CD14-positive monocyte (primary cell): ENCODE measurements around the gene MCM3AP. TPM values are rescaled to one million over a fixed set of nuclear protein-coding genes. Genes with fewer than 3 reads are reported as not detected.

ENCODE experiments used
- DNase-seq, 3 donors: peaks; one replicate each; pipeline ENCODE4 v3.0.0-alpha.2; 2011 to 2022
- H2AFZ ChIP-seq: 2 replicates; pipeline ENCODE4 v1.6.0; 2012; ENCODE audit warnings: mild to moderate bottlenecking, low read depth, low read length, inconsistent platforms; ENCODE audit not compliant: insufficient read depth, poor library complexity, severe bottlenecking
- H3K27ac ChIP-seq, 2 donors: 1 replicate in 1 of 2; 2 replicates in 1 of 2; pipeline ENCODE4 v1.5.1; 2012 to 2013; ENCODE audit warnings: low read length in 2 of 2, control low read depth in 1 of 2, inconsistent platforms in 1 of 2, low read depth in 1 of 2, mild to moderate bottlenecking in 1 of 2
- H3K27me3 ChIP-seq, 2 donors: one replicate each; pipeline versions ENCODE4 v1.6.0 to v1.6.1; 2011 to 2013; ENCODE audit warnings: low read length in 2 of 2; ENCODE audit not compliant: control insufficient read depth in 2 of 2, insufficient read depth in 2 of 2
- H3K36me3 ChIP-seq, 2 donors: replicated peaks in 1 of 2; 1 replicate in 1 of 2; 2 replicates in 1 of 2; pipeline versions ENCODE4 v1.5.1 to v1.6.1; 2012 to 2013; ENCODE audit warnings: low read length in 2 of 2, control low read depth in 1 of 2, inconsistent platforms in 1 of 2, mild to moderate bottlenecking in 1 of 2; ENCODE audit not compliant: insufficient read depth in 2 of 2, control insufficient read depth in 1 of 2
- H3K4me1 ChIP-seq, 2 donors: 1 replicate in 1 of 2; 2 replicates in 1 of 2; pipeline versions ENCODE4 v1.5.1 to v1.6.1; 2012 to 2013; ENCODE audit warnings: low read length in 2 of 2, control low read depth in 1 of 2, inconsistent platforms in 1 of 2, mild to moderate bottlenecking in 1 of 2, moderate library complexity in 1 of 2; ENCODE audit not compliant: insufficient read depth in 2 of 2, control insufficient read depth in 1 of 2
- H3K4me2 ChIP-seq: replicated peaks from 2 replicates; pipeline ENCODE3; 2012; ENCODE audit warnings: low read length, moderate library complexity, mild to moderate bottlenecking; ENCODE audit not compliant: poor library complexity, severe bottlenecking; ENCODE audit errors: extremely low read depth
- H3K4me3 ChIP-seq, 3 experiments: fragments of 200-600 bp in 1 of 3; sonication (generic) in 1 of 3; replicated peaks in 1 of 3; 1 replicate in 2 of 3; 2 replicates in 1 of 3; pipeline ENCODE4 v1.5.1; 2011 to 2013; ENCODE audit warnings: low read length in 3 of 3, mild to moderate bottlenecking in 3 of 3, control low read depth in 2 of 3, low read depth in 2 of 3, inconsistent platforms in 1 of 3, moderate library complexity in 1 of 3
- H3K79me2 ChIP-seq: 2 replicates; pipeline ENCODE4 v1.6.0; 2012; ENCODE audit warnings: mild to moderate bottlenecking, control low read depth, inconsistent platforms, low read length, moderate library complexity; ENCODE audit not compliant: insufficient read depth
- H3K9ac ChIP-seq: 2 replicates; pipeline ENCODE4 v1.6.0; 2017; ENCODE audit warnings: low read length, mild to moderate bottlenecking; ENCODE audit not compliant: insufficient read depth, poor library complexity, severe bottlenecking
- H3K9me3 ChIP-seq, 2 donors: replicated peaks in 1 of 2; 1 replicate in 1 of 2; 2 replicates in 1 of 2; pipeline versions ENCODE4 v1.5.1 to v1.6.1; 2012 to 2013; ENCODE audit warnings: low read length in 2 of 2, control low read depth in 1 of 2; ENCODE audit not compliant: control insufficient read depth in 1 of 2, insufficient read depth in 1 of 2
- H4K20me1 ChIP-seq: 2 replicates; pipeline ENCODE4 v1.6.0; 2012; ENCODE audit warnings: mild to moderate bottlenecking, low read length, control low read depth, moderate library complexity; ENCODE audit not compliant: insufficient read depth
- H3K27ac Mint-ChIP-seq, 7 donors: one replicate each; pipeline ENCODE4 v1.8.0; 2020; ENCODE audit warnings: mild to moderate bottlenecking in 7 of 7, mixed read lengths in 7 of 7, moderate library complexity in 6 of 7, inconsistent platforms in 2 of 7
- H3K27me3 Mint-ChIP-seq, 3 donors: one replicate each; pipeline ENCODE4 v1.8.0; 2021 to 2022; ENCODE audit warnings: low read depth in 3 of 3, mild to moderate bottlenecking in 3 of 3, mixed read lengths in 3 of 3, moderate library complexity in 3 of 3, inconsistent platforms in 1 of 3
- H3K36me3 Mint-ChIP-seq, 2 donors: one replicate each; pipeline ENCODE4 v1.8.0; 2020; ENCODE audit warnings: mixed read lengths in 2 of 2, inconsistent platforms in 1 of 2, mild to moderate bottlenecking in 1 of 2
- H3K4me1 Mint-ChIP-seq: one replicate; pipeline ENCODE4 v1.8.0; 2020; ENCODE audit warnings: mild to moderate bottlenecking, mixed read lengths
- H3K4me3 Mint-ChIP-seq, 2 donors: one replicate each; pipeline ENCODE4 v1.8.0; 2020; ENCODE audit warnings: mild to moderate bottlenecking in 2 of 2, mixed read lengths in 2 of 2, moderate library complexity in 1 of 2
- H3K9me3 Mint-ChIP-seq, 7 donors: one replicate each; pipeline ENCODE4 v1.8.0; 2020 to 2022; ENCODE audit warnings: mixed read lengths in 7 of 7, mild to moderate bottlenecking in 6 of 7, moderate library complexity in 6 of 7, inconsistent platforms in 2 of 7
- WGBS: methylation state at CpG from one replicate; pipeline ENCODE4 v1.1.5; 2013; ENCODE audit warnings: missing lambda C conversion rate; ENCODE audit not compliant: insufficient coverage; 5-methylcytosine and 5-hydroxymethylcytosine counted together
- intact Hi-C, 2 donors: fragments of 100-400 bp; cut with micrococcal nuclease; formaldehyde crosslinking; loops; one replicate each; pipeline versions ENCODE4 v1.15.0 to v1.15.1; 2023
- polyA plus RNA-seq, 3 donors: library from polyadenylated mRNA; depleted of rRNA in 1 of 3; unstranded in 2 of 3; stranded (reverse) in 1 of 3; fragments of 300-500 nt in 2 of 3; fragments of >200 nt in 1 of 3; fragmentation: Illumina TruSeq in 2 of 3; gene quantifications; 1 replicate in 2 of 3; 2 replicates in 1 of 3; pipeline ENCODE4 v1.2.3, GENCODE V29; 2012 to 2021
- TF ChIP-seq, protein P1 (sequence below): fragments of 200-600 bp; IDR thresholded peaks from one replicate; pipeline ENCODE4 v1.8.0; 2022; ENCODE audit warnings: antibody characterized with exemption, mild to moderate bottlenecking

Gene MCM3AP
- polyA plus RNA-seq, 3 donors: 30.9 to 62.4 (median 32.7) TPM

- H3K27ac Mint-ChIP-seq: no peak overlapping the region
- H3K9me3 Mint-ChIP-seq: no peaks in the 10 kb centered on the region
- H3K27me3 ChIP-seq: no peaks in the 10 kb centered on the region
- no peak overlapping the region for H3K27ac ChIP-seq
- H3K27me3 Mint-ChIP-seq: no peaks in the 10 kb centered on the region
- H3K4me3 ChIP-seq: no peak overlapping the region
- 95% methylated on average over 12 of the region's 14 CpGs for WGBS
- H3K4me1 Mint-ChIP-seq: no peaks in the 10 kb centered on the region
- no peak overlapping the region for H3K9ac ChIP-seq
- intact Hi-C loops: no loop called here
- H4K20me1 ChIP-seq: peaks cover 29% of the 10 kb centered on the region
- H3K79me2 ChIP-seq: no peaks in the 10 kb centered on the region
- no peaks in the 10 kb centered on the region for H3K9me3 ChIP-seq
- no peaks in the 10 kb centered on the region for H3K4me1 ChIP-seq
- H2AFZ ChIP-seq: no peak overlapping the region
- H3K36me3 ChIP-seq: peaks cover 95 to 97% of the 10 kb centered on the region in 2 donors
- H3K4me3 Mint-ChIP-seq: no peak overlapping the region
- H3K4me2 ChIP-seq: no peak overlapping the region
- DNase-seq: no peak
- TF ChIP-seq, protein P1, sequence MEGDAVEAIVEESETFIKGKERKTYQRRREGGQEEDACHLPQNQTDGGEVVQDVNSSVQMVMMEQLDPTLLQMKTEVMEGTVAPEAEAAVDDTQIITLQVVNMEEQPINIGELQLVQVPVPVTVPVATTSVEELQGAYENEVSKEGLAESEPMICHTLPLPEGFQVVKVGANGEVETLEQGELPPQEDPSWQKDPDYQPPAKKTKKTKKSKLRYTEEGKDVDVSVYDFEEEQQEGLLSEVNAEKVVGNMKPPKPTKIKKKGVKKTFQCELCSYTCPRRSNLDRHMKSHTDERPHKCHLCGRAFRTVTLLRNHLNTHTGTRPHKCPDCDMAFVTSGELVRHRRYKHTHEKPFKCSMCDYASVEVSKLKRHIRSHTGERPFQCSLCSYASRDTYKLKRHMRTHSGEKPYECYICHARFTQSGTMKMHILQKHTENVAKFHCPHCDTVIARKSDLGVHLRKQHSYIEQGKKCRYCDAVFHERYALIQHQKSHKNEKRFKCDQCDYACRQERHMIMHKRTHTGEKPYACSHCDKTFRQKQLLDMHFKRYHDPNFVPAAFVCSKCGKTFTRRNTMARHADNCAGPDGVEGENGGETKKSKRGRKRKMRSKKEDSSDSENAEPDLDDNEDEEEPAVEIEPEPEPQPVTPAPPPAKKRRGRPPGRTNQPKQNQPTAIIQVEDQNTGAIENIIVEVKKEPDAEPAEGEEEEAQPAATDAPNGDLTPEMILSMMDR: no peak
- H3K36me3 Mint-ChIP-seq: peaks cover 81 to 98% of the 10 kb centered on the region in 2 donors
Observed at GRCh38 chr21:46273341-46273740, 12.1 kb downstream of the MCM3AP start.

- H3K36me3 ChIP-seq: peaks cover 95 to 99% of the 10 kb centered on the region in 2 donors
- Mint-ChIP-seq H3K4me1 (no peaks in the 10 kb centered on the region), H3K27ac (peak overlapping the region in 1 of 7 donors; percentile 26), H3K27me3 (no peaks in the 10 kb centered on the region), H3K36me3 (peaks cover 86 to 99% of the 10 kb centered on the region in 2 donors), H3K9me3 (peaks cover 0 to 2% (median 0%) of the 10 kb centered on the region in 7 donors), H3K4me3 (no peak overlapping the region)
- TF ChIP-seq, protein P1: no peak
- H3K9ac ChIP-seq: no peak overlapping the region
- no peak overlapping the region for H2AFZ ChIP-seq
- no peak overlapping the region for H3K4me3 ChIP-seq
- WGBS: 95% methylated on average over 10 of the region's 10 CpGs
- no peak overlapping the region for H3K27ac ChIP-seq
- H3K79me2 ChIP-seq: no peaks in the 10 kb centered on the region
- no peaks in the 10 kb centered on the region for H3K27me3 ChIP-seq
- no peaks in the 10 kb centered on the region for H3K9me3 ChIP-seq
- DNase-seq: no peak
- H4K20me1 ChIP-seq: peaks cover 15% of the 10 kb centered on the region
- H3K4me1 ChIP-seq: no peaks in the 10 kb centered on the region
- intact Hi-C loops: no loop called here
- H3K4me2 ChIP-seq: no peak overlapping the region
Observed at GRCh38 chr21:46269466-46269865, 15.9 kb downstream of the MCM3AP start.
